Measurements from ENCODE around the gene EEIG1. TPM values are rescaled to one million over a fixed set of nuclear protein-coding genes. Genes with fewer than 3 reads are reported as not detected.
A peak's percentile ranks its signal among the peaks of the same experiment; 100 is the strongest.

Gene EEIG1
- total RNA-seq, 1 experiment from 2014 or later: 52.3 TPM

DNA sequence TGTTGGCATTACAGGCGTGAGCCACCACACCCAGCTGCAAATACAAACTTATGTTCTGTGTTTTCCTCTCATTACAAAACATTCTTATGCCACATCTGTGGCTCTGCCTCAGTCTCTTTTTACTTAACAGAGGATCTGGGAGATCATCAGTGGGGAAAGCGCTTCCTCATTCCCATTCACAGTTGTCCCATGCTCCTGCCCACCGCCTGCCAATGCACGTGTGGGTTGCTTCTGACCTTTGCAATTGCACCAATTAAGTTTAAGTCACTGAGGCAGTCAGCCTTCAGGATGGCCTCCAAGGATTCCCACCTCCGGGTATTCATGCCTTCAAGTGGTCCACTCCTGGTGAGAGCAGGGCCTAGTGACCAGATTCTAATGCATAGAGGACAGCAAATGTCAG is 34.9 kb upstream of the EEIG1 start:
- no peak overlapping the region for H3K27ac ChIP-seq (ENCODE audit: insufficient read length, low read depth, low read length)
- H3K23me2 ChIP-seq (ENCODE audit: insufficient read length, low read depth, low read length, poor library complexity, severe bottlenecking): peaks cover 3% of the 10 kb centered on the region
- Mint-ChIP-seq H3K27ac (peak overlapping the region in 1 of 3 experiments; percentile 65; a peak in 1 of 7 replicates), H3K4me3 (no peak overlapping the region), H3K36me3 (ENCODE audit: insufficient read depth in 1 of 3, low read depth in 3 of 3) (no peaks in the 10 kb centered on the region), H3K4me1 (peaks cover 8% of the 10 kb centered on the region in 2 experiments), H3K9me3 (no peaks in the 10 kb centered on the region), H3K27me3 (ENCODE audit: low read depth) (no peaks in the 10 kb centered on the region)
- H3K9ac ChIP-seq (ENCODE audit: extremely low read depth, insufficient read length, low read length): no peak overlapping the region
- no peak overlapping the region for H2AK5ac ChIP-seq (ENCODE audit: insufficient read length, low read length)
- H2BK5ac ChIP-seq (ENCODE audit: insufficient read length, low read length): no peak overlapping the region
- no peak overlapping the region for H3K14ac ChIP-seq (ENCODE audit: insufficient read depth, low read length)
- H3K4me2 ChIP-seq (ENCODE audit: insufficient read depth, insufficient read length, low read length): no peak overlapping the region
- H2AFZ ChIP-seq (ENCODE audit: low read length): no peak overlapping the region
- no peaks in the 10 kb centered on the region for H3K27me3 ChIP-seq (ENCODE audit: insufficient read depth, low read length)
- H3K79me2 ChIP-seq (ENCODE audit: insufficient read depth, low read length): no peaks in the 10 kb centered on the region
- H4K91ac ChIP-seq (ENCODE audit: insufficient read length, low read depth, low read length): no peak overlapping the region
- H3K56ac ChIP-seq (ENCODE audit: insufficient read length, low read depth, low read length): no peak overlapping the region
- no peak overlapping the region for H2BK15ac ChIP-seq (ENCODE audit: low read depth, low read length)
- no peaks in the 10 kb centered on the region for H3K9me3 ChIP-seq (ENCODE audit: control insufficient read depth, low read depth, low read length)
- H4K5ac ChIP-seq (ENCODE audit: insufficient read length, low read depth, low read length): no peak overlapping the region
- H3K79me1 ChIP-seq (ENCODE audit: insufficient read depth, low read depth, low read length, poor library complexity, severe bottlenecking): no peaks in the 10 kb centered on the region
- no peak overlapping the region for H3K4ac ChIP-seq (ENCODE audit: low read depth, low read length)
- no peak overlapping the region for H3T11ph ChIP-seq (ENCODE audit: low read length)
- H3K4me1 ChIP-seq (ENCODE audit: insufficient read depth, low read length): peaks cover 3% of the 10 kb centered on the region; the same call in 1 of the 2 replicates
- WGBS (ENCODE audit: extremely low coverage, insufficient read length, low lambda C conversion rate): no CpG with 5 or more reads among the region's 5 CpGs
- H4K8ac ChIP-seq (replicated peaks; ENCODE audit: insufficient read length, low read depth, low read length): no peak overlapping the region
- H2BK120ac ChIP-seq (ENCODE audit: low read depth, low read length, poor library complexity, severe bottlenecking): no peak overlapping the region
- no peak overlapping the region for H2BK12ac ChIP-seq (ENCODE audit: insufficient read length, low read depth, low read length)
- no peak overlapping the region for H3K18ac ChIP-seq (ENCODE audit: insufficient read length, low read depth, low read length)
- no peak overlapping the region for H3K23ac ChIP-seq (ENCODE audit: insufficient read length, low read depth, low read length)
- H4K20me1 ChIP-seq (ENCODE audit: control insufficient read depth, insufficient read depth, insufficient read length): no peaks in the 10 kb centered on the region
- TF ChIP-seq, protein P1, sequence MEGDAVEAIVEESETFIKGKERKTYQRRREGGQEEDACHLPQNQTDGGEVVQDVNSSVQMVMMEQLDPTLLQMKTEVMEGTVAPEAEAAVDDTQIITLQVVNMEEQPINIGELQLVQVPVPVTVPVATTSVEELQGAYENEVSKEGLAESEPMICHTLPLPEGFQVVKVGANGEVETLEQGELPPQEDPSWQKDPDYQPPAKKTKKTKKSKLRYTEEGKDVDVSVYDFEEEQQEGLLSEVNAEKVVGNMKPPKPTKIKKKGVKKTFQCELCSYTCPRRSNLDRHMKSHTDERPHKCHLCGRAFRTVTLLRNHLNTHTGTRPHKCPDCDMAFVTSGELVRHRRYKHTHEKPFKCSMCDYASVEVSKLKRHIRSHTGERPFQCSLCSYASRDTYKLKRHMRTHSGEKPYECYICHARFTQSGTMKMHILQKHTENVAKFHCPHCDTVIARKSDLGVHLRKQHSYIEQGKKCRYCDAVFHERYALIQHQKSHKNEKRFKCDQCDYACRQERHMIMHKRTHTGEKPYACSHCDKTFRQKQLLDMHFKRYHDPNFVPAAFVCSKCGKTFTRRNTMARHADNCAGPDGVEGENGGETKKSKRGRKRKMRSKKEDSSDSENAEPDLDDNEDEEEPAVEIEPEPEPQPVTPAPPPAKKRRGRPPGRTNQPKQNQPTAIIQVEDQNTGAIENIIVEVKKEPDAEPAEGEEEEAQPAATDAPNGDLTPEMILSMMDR (conservative IDR thresholded peaks at IDR 0.05): no peak
- H2BK20ac ChIP-seq (ENCODE audit: low read depth, low read length, poor library complexity, severe bottlenecking): no peak overlapping the region
- no peak for DNase-seq

Measured in H9 (cell line).